Natural killer cell (primary cell): ENCODE measurements around the gene MYH14. TPM values are rescaled to one million over a fixed set of nuclear protein-coding genes. Genes with fewer than 3 reads are reported as not detected.
A peak's percentile ranks its signal among the peaks of the same experiment; 100 is the strongest.

Experiments
- ATAC-seq, 3 donors: fragments of 150-1000 bp in 2 of 3; fragments of 200-7000 bp in 1 of 3; cut with Tn5 transposase; 1 replicate in 1 of 3; 2 replicates in 2 of 3; pipeline ENCODE4 v1.10.0; 2021; ENCODE audit warnings: mild to moderate bottlenecking in 2 of 3, moderate library complexity in 2 of 3
- DNase-seq, 2 donors: peaks; one replicate each; pipeline versions ENCODE4 v3.0.0 to v3.0.0-alpha.2; 2013 to 2021; ENCODE audit warnings: mixed read lengths in 1 of 2
- H3K27ac ChIP-seq: one replicate; pipeline ENCODE4 v1.5.1; 2013; ENCODE audit warnings: mild to moderate bottlenecking, low read length
- H3K27me3 ChIP-seq: one replicate; pipeline ENCODE4 v1.6.1; 2013; ENCODE audit warnings: low read length; ENCODE audit not compliant: control insufficient read depth, insufficient read depth
- H3K36me3 ChIP-seq: one replicate; pipeline ENCODE4 v1.6.1; 2013; ENCODE audit warnings: low read length; ENCODE audit not compliant: control insufficient read depth, insufficient read depth
- H3K4me1 ChIP-seq: one replicate; pipeline ENCODE4 v1.6.1; 2013; ENCODE audit warnings: low read length; ENCODE audit not compliant: control insufficient read depth, insufficient read depth
- H3K4me3 ChIP-seq: one replicate; pipeline ENCODE4 v1.5.1; 2013; ENCODE audit warnings: low read length
- H3K9me3 ChIP-seq: one replicate; pipeline ENCODE4 v1.6.1; 2013; ENCODE audit warnings: low read length; ENCODE audit not compliant: control insufficient read depth, insufficient read depth
- H3K27ac Mint-ChIP-seq, 2 donors: one replicate each; pipeline ENCODE4 v1.8.0; 2022; ENCODE audit warnings: mild to moderate bottlenecking in 2 of 2, mixed read lengths in 2 of 2, moderate library complexity in 1 of 2
- H3K27me3 Mint-ChIP-seq, 2 donors: one replicate each; pipeline ENCODE4 v1.8.0; 2022; ENCODE audit warnings: low read depth in 2 of 2, mixed read lengths in 2 of 2
- H3K36me3 Mint-ChIP-seq: one replicate; pipeline ENCODE4 v1.8.0; 2022; ENCODE audit warnings: mixed read lengths
- H3K4me1 Mint-ChIP-seq, 2 donors: one replicate each; pipeline ENCODE4 v1.8.0; 2022; ENCODE audit warnings: mixed read lengths in 2 of 2
- H3K4me3 Mint-ChIP-seq: one replicate; pipeline ENCODE4 v1.8.0; 2022; ENCODE audit warnings: mild to moderate bottlenecking, moderate library complexity, mixed read lengths
- H3K9me3 Mint-ChIP-seq, 2 donors: one replicate each; pipeline ENCODE4 v1.8.0; 2022; ENCODE audit warnings: mixed read lengths in 2 of 2
- CTCF ChIP-seq: fragments of 200-600 bp; IDR thresholded peaks from one replicate; pipeline ENCODE4 v1.8.0; 2022; ENCODE audit warnings: antibody characterized with exemption
- WGBS: methylation state at CpG from one replicate; pipeline ENCODE4 v1.1.7; 2013; ENCODE audit warnings: missing lambda C conversion rate; ENCODE audit not compliant: insufficient coverage; 5-methylcytosine and 5-hydroxymethylcytosine counted together
- intact Hi-C: fragments of 100-400 bp; cut with micrococcal nuclease; formaldehyde crosslinking; loops from one replicate; pipeline ENCODE4 v1.14.2; 2022
- total RNA-seq, 4 donors: library from RNA; stranded (reverse); fragments of 120-200 nt in 1 of 4; gene quantifications; one replicate each; pipeline versions ENCODE4 v1.2.3 to v1.2.4, GENCODE V29; 2013 to 2022

Gene MYH14
- total RNA-seq, 3 donors from 2014 or later (not counting 1 experiment from before 2014, with no cell fraction given), result not detected

GRCh38 chr19:50264483-50265186 lies 61.2 kb downstream of the MYH14 start:
- intact Hi-C loops, result no loop called here
- Mint-ChIP-seq H3K4me1 (no peaks in the 10 kb centered on the region), H3K27ac (no peak overlapping the region), H3K27me3 (peaks cover 0 to 9% of the 10 kb centered on the region in 2 donors), H3K4me3 (no peak overlapping the region), H3K36me3 (no peaks in the 10 kb centered on the region), H3K9me3 (no peaks in the 10 kb centered on the region)
- DNase-seq (no peak), ATAC-seq (no peak)
- H3K27ac ChIP-seq, result no peak overlapping the region
- no peaks in the 10 kb centered on the region for H3K36me3 ChIP-seq
- H3K27me3 ChIP-seq, result no peaks in the 10 kb centered on the region
- H3K4me3 ChIP-seq, result no peak overlapping the region
- no peaks in the 10 kb centered on the region for H3K4me1 ChIP-seq
- WGBS, result 80% methylated on average over 8 of the region's 8 CpGs
- TF ChIP-seq CTCF, result no peak
- no peaks in the 10 kb centered on the region for H3K9me3 ChIP-seq

- DNase-seq (no peak), ATAC-seq (no peak)
- 92% methylated on average over 6 of the region's 8 CpGs for WGBS
- Histone ChIP-seq H3K4me3 (no peak overlapping the region), H3K4me1 (no peaks in the 10 kb centered on the region), H3K9me3 (no peaks in the 10 kb centered on the region), H3K27me3 (no peaks in the 10 kb centered on the region), H3K27ac (no peak overlapping the region), H3K36me3 (no peaks in the 10 kb centered on the region)
- Mint-ChIP-seq H3K36me3 (no peaks in the 10 kb centered on the region), H3K27ac (no peak overlapping the region), H3K4me3 (no peak overlapping the region), H3K9me3 (no peaks in the 10 kb centered on the region), H3K4me1 (no peaks in the 10 kb centered on the region), H3K27me3 (peaks cover 0 to 9% of the 10 kb centered on the region in 2 donors)
- intact Hi-C loops, result no loop called here
- TF ChIP-seq CTCF, result no peak
Observed at GRCh38 chr19:50266041-50266440, 62.6 kb downstream of the MYH14 start.

GRCh38 chr19:50266896-50267295 lies 63.5 kb downstream of the MYH14 start:
- Histone ChIP-seq H3K27me3 (no peaks in the 10 kb centered on the region), H3K9me3 (no peaks in the 10 kb centered on the region), H3K4me3 (no peak overlapping the region), H3K27ac (no peak overlapping the region), H3K36me3 (no peaks in the 10 kb centered on the region), H3K4me1 (no peaks in the 10 kb centered on the region)
- Mint-ChIP-seq H3K27ac (no peak overlapping the region), H3K27me3 (peaks cover 0 to 9% of the 10 kb centered on the region in 2 donors), H3K4me1 (no peaks in the 10 kb centered on the region), H3K4me3 (no peak overlapping the region), H3K9me3 (no peaks in the 10 kb centered on the region), H3K36me3 (no peaks in the 10 kb centered on the region)
- ATAC-seq (no peak), DNase-seq (peak in 1 of 2 donors; percentile 32)
- intact Hi-C loops, result no loop called here
- TF ChIP-seq CTCF, result no peak
- WGBS, result 21% methylated on average over 20 of the region's 20 CpGs

GRCh38 chr19:50268041-50268440 lies 64.6 kb downstream of the MYH14 start:
- DNase-seq (no peak), ATAC-seq (no peak)
- Mint-ChIP-seq H3K27me3 (peaks cover 0 to 15% of the 10 kb centered on the region in 2 donors), H3K9me3 (no peaks in the 10 kb centered on the region), H3K36me3 (no peaks in the 10 kb centered on the region), H3K27ac (no peak overlapping the region), H3K4me3 (no peak overlapping the region), H3K4me1 (no peaks in the 10 kb centered on the region)
- H3K9me3 ChIP-seq, result no peaks in the 10 kb centered on the region
- intact Hi-C loops, result no loop called here
- H3K27me3 ChIP-seq, result no peaks in the 10 kb centered on the region
- WGBS, result 90% methylated on average over 13 of the region's 13 CpGs
- TF ChIP-seq CTCF, result no peak
- H3K4me1 ChIP-seq, result no peaks in the 10 kb centered on the region
- H3K4me3 ChIP-seq, result no peak overlapping the region
- no peak overlapping the region for H3K27ac ChIP-seq
- H3K36me3 ChIP-seq, result no peaks in the 10 kb centered on the region
